Dedifferentiated amniotic fluid mesenchymal stem cell (primary cell): ENCODE data around the gene ADCY5.

ENCODE experiments used
- DNase-seq: peaks from one replicate; pipeline ENCODE4 v3.0.0-alpha.2; 2016; ENCODE audit errors: extremely low spot score

ADCY5 gene

GRCh38 chr3:123429362-123430125, 19.3 kb downstream of the ADCY5 start:
- DNase-seq: no peak

GRCh38 chr3:123424999-123425712, 23.7 kb downstream of the ADCY5 start:
- no peak for DNase-seq

DNA sequence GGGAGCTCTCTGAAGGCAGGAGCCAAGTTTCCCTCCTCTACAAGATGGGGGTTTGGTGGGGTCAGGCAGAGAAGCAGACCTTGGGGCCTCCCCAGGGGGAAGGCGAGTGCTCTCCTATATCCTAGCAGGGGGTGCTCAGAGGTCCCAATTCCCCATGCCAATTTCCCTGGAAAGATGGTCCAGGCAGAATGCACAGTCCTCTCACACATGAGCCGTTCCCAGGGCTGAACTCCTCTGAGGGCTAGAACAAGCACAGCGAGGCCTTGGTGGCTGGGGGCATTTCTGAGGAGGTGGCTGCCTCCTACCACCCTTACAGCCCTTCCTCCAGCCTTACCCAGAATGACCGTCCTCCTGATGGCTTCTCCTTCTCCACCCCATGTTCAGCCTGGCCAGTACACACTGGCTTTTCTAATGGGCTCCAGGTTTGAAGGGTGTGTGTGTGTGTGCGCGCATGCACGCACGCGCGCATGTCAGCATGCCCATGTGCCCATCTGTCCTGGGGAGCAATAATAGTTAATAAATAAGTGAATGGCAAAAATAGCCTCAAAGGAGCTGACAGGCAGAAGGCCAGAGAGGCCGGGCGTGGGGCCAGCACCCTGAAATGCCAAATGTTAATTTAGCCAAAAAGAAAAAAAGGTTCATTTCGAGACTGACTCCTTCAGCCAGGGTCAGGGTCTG, 24.4 kb downstream of the ADCY5 start:
- DNase-seq: no peak

- DNase-seq: no peak
These were observed 25.1 kb downstream of the ADCY5 start for GRCh38 chr3:123423806-123424205.

GRCh38 chr3:123423031-123423430, 25.9 kb downstream of the ADCY5 start:
- DNase-seq: no peak

DNA sequence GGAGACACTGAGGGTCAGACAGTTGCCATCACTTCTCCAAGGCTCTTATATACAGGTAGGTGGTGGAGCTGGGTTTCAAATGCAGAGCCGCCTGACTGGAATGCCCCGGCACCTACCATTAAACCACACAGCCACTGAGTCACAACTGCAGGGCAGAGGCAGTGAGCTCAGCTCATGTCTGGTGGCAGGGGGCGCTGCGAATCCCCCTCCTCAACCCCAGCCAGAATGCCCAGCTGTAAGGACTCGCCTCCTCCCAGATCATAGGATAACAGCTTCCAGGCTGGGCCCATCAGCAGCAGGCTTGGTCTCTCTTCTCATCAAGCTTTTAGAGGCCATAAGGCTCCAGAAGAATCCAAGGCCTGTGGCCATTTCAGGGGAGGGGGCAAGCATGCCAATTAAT, 26.4 kb downstream of the ADCY5 start:
- DNase-seq: no peak

- DNase-seq: no peak
These were observed 27.3 kb downstream of the ADCY5 start for GRCh38 chr3:123421353-123422174.

GRCh38 chr3:123420416-123420968, 28.4 kb downstream of the ADCY5 start:
- DNase-seq: no peak

- no peak for DNase-seq
These were observed 29.0 kb downstream of the ADCY5 start for GRCh38 chr3:123419850-123420297.

GRCh38 chr3:123419181-123419849, 29.6 kb downstream of the ADCY5 start:
- DNase-seq: no peak

- DNase-seq: no peak
These were observed 32.2 kb downstream of the ADCY5 start for GRCh38 chr3:123416647-123417046.

GRCh38 chr3:123416173-123416572, 32.7 kb downstream of the ADCY5 start:
- DNase-seq: no peak

GRCh38 chr3:123414973-123415775, 33.7 kb downstream of the ADCY5 start:
- no peak for DNase-seq

GRCh38 chr3:123412811-123413604, 35.9 kb downstream of the ADCY5 start:
- no peak for DNase-seq

DNA sequence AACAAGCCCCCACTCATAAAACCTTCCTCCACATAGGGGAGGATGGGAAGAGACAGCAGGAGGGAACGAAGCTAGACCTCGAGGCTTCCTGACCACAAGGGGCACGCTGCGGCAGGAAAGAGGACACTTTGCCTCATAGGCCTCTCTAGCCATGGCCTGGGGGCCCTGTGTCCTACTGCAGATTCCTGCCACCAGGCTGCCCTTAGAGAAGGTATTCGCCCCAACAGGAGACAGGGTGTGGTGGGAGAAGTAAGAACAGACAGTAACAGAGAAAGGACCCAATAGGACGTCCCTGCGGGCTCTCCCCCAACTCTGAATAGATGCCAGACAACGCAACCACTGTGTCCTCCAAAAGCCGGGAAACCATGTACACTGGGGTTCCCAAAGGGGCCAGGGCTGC, 36.8 kb downstream of the ADCY5 start:
- no peak for DNase-seq

GRCh38 chr3:123411340-123412040, 37.4 kb downstream of the ADCY5 start:
- DNase-seq: no peak

DNA sequence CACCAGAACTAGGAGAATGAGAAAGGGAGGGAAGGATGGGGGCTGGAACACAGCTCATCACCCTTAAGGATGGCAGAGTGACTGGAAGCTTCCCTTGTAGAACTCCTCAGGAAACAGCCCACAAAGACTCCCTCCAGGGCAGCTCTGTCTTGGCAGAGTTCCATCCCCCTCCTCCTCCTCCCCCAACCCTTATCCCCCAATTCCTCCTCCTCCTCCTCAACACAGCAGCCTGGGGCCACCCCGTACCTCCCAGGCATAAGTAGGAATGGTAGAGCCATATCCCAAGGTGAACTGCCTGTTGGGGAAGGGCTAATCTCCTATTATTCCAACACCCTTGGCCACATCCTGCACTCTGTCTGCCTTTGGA, 38.8 kb downstream of the ADCY5 start:
- no peak for DNase-seq

DNA sequence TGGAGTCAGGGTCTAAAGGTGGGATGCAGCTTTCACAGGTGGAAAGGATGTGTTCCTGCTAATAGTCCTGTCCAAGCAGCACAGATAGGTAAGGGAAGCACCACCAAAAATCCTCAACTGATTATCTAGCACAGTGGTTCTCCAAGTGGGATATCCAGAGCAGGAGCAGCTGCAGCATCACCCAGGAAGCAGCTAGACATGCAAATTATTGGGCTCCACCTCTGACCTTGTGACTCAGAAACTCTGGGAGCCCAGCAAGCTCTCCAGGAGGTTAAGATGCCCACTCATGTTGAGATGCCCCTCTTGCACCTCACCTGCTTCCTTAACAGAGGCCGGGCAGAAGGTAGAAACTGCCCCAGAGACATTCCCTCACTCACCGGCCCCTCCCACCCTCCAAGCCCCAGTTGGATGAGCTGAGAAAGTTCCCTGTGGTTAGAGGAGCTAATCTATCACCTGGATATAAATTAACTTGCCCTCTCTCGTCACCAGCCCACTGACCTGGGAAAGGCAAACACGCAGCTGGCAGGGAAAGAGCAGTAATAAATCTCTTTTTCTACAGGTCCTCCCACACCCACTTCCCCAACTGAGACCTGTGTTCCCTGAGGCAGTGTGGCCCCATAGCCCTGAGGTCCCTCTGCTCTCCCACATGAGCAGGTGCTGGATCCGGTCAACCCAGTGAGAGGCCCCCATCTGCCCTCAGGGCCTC, 39.3 kb downstream of the ADCY5 start:
- DNase-seq: no peak
